GM12878 (cell line): ENCODE results near the gene HCN1. TPM values are rescaled to one million over a fixed set of nuclear protein-coding genes. Genes with fewer than 3 reads are reported as not detected.

Experiments
- ATAC-seq: fragments of 200-7000 bp; cut with Tn5 transposase; 3 replicates; pipeline ENCODE4 v1.9.1; 2020; ENCODE audit warnings: mild to moderate bottlenecking, moderate library complexity
- BruUV-seq: library from RNA; stranded (reverse); fragments of 400-500 nt; replicated peaks from 2 replicates; lab custom pipeline; 2021; lab: Mats Ljungman, UMichigan
- CTCF ChIA-PET: fragments of 300-600 bp; sonication (Branson Sonifier 250); formaldehyde crosslinking; extraction: SDS; loops from one replicate; lab custom pipeline; 2021; ENCODE audit warnings: inconsistent platforms; lab: Yijun Ruan, JAX
- POLR2A ChIA-PET: fragments of 350-600 bp; formaldehyde crosslinking; extraction: SDS; loops from one replicate; lab custom pipeline; 2021; ENCODE audit warnings: inconsistent platforms; lab: Charles Lee
- RAD21 ChIA-PET: fragments of 300-600 bp; sonication (Branson Sonifier 250); formaldehyde crosslinking; loops from one replicate; lab custom pipeline; 2023; ENCODE audit warnings: antibody characterized with exemption; ENCODE audit not compliant: unreplicated experiment; lab: Charles Lee
- SMC1A ChIA-PET: fragments of 300-600 bp; sonication (Branson Sonifier 250); formaldehyde crosslinking; loops from one replicate; lab custom pipeline; 2023; ENCODE audit not compliant: unreplicated experiment, uncharacterized antibody; lab: Charles Lee
- DNase-seq: peaks from one replicate; pipeline ENCODE4 v3.0.0-alpha.2; 2011; ENCODE audit warnings: low read depth, low spot score
- FAIRE-seq: peaks from 3 replicates; lab custom pipeline; 2011; peaks lifted over from hg19 to GRCh38; lab: Jason Lieb, UNC
- H2AFZ ChIP-seq: 2 replicates; pipeline ENCODE4 v1.6.0; 2011; ENCODE audit warnings: low read depth, low read length, control low read depth; ENCODE audit not compliant: control insufficient read depth
- H3K27ac ChIP-seq: 2 replicates; pipeline ENCODE4 v1.5.1; 2011; ENCODE audit warnings: control low read depth; ENCODE audit not compliant: control insufficient read depth, insufficient read depth
- H3K27me3 ChIP-seq, 2 experiments: replicated peaks in 1 of 2; 2 replicates each; pipeline versions ENCODE4 v1.6.0 to v1.6.1; 2011; ENCODE audit warnings: low read length in 1 of 2; ENCODE audit not compliant: control insufficient read depth in 2 of 2, insufficient read depth in 2 of 2
- H3K36me3 ChIP-seq, 2 experiments: 2 replicates each; pipeline ENCODE4 v1.5.1; 2011; ENCODE audit warnings: low read length in 1 of 2; ENCODE audit not compliant: control insufficient read depth in 2 of 2, insufficient read depth in 2 of 2
- H3K4me1 ChIP-seq: 2 replicates; pipeline ENCODE4 v1.6.1; 2011; ENCODE audit warnings: mild to moderate bottlenecking, low read length, moderate library complexity, mixed read lengths; ENCODE audit not compliant: control insufficient read depth, insufficient read depth
- H3K4me2 ChIP-seq: 2 replicates; pipeline ENCODE4 v1.6.0; 2011; ENCODE audit warnings: control low read depth; ENCODE audit not compliant: control insufficient read depth, insufficient read depth
- H3K4me3 ChIP-seq: fragments of 200-600 bp; sonication (generic); 2 replicates; pipeline ENCODE4 v1.5.1; 2016
- H3K79me2 ChIP-seq: 2 replicates; pipeline ENCODE4 v1.6.0; 2011; ENCODE audit warnings: low read length; ENCODE audit not compliant: control insufficient read depth, insufficient read depth
- H3K9ac ChIP-seq: 2 replicates; pipeline ENCODE4 v1.8.0; 2011; ENCODE audit warnings: low read length, control low read depth, mixed read lengths; ENCODE audit not compliant: control insufficient read depth, insufficient read depth
- H3K9me3 ChIP-seq: replicated peaks from 3 replicates; pipeline ENCODE4 v1.5.1; 2011; ENCODE audit warnings: mild to moderate bottlenecking, low read length; ENCODE audit not compliant: control insufficient read depth, insufficient read depth
- H4K20me1 ChIP-seq: 2 replicates; pipeline ENCODE4 v1.6.0; 2011; ENCODE audit not compliant: control insufficient read depth, insufficient read depth
- ASH2L ChIP-seq: fragments of 300-600, 200-600 bp; sonication (generic); IDR thresholded peaks from 2 replicates; pipeline ENCODE4 v1.6.1; 2017; ENCODE audit warnings: low read depth, mild to moderate bottlenecking, borderline replicate concordance
- CREB1 ChIP-seq: IDR thresholded peaks from 2 replicates; pipeline ENCODE4 v1.6.1; 2012; ENCODE audit warnings: low read depth, mild to moderate bottlenecking, inconsistent platforms
- CTCF ChIP-seq, 3 experiments: IDR thresholded peaks in 2 of 3; conservative IDR thresholded peaks in 1 of 3; 2 replicates each; pipeline ENCODE4 v1.5.1; 2011; ENCODE audit warnings: low read depth in 3 of 3, low read length in 3 of 3, mild to moderate bottlenecking in 3 of 3, control low read depth in 2 of 3, moderate library complexity in 2 of 3, inconsistent platforms in 1 of 3, mixed read lengths in 1 of 3; ENCODE audit not compliant: control insufficient read depth in 2 of 3, insufficient read depth in 1 of 3; ENCODE audit errors: extremely low read depth in 1 of 3
- ESRRA ChIP-seq: IDR thresholded peaks from 2 replicates; pipeline ENCODE4 v1.6.1; 2012; ENCODE audit warnings: mild to moderate bottlenecking, low read length, improper control_type of control experiment
- ETV6 ChIP-seq, 2 experiments: fragments of 450-650 bp in 1 of 2; IDR thresholded peaks in 1 of 2; conservative IDR thresholded peaks in 1 of 2; 2 replicates each; pipeline ENCODE4 v1.6.1; 2014; ENCODE audit warnings: antibody characterized with exemption in 1 of 2, borderline replicate concordance in 1 of 2, low read depth in 1 of 2, mild to moderate bottlenecking in 1 of 2, moderate library complexity in 1 of 2
- HDAC6 ChIP-seq: fragments of 200-600 bp; sonication (generic); IDR thresholded peaks from one replicate; pipeline ENCODE4 v1.8.0; 2017; ENCODE audit warnings: antibody characterized with exemption; ENCODE audit not compliant: unreplicated experiment
- HSF1 ChIP-seq: fragments of 150-350 bp; IDR thresholded peaks from 2 replicates; pipeline ENCODE4 v1.6.1; 2014; ENCODE audit warnings: mild to moderate bottlenecking, low read depth, low read length
- MTA2 ChIP-seq: fragments of 450-650 bp; IDR thresholded peaks from 2 replicates; pipeline ENCODE4 v1.6.1; 2016; ENCODE audit warnings: low read depth, mild to moderate bottlenecking, moderate library complexity
- NBN ChIP-seq: fragments of 450-650 bp; IDR thresholded peaks from 2 replicates; pipeline ENCODE4 v1.6.1; 2016
- NFYA ChIP-seq: IDR thresholded peaks from 2 replicates; pipeline ENCODE4 v1.6.1; 2011; ENCODE audit warnings: low read depth, mild to moderate bottlenecking, low read length, improper control_type of control experiment, borderline replicate concordance
- NR2C1 ChIP-seq: fragments of 450-650 bp; IDR thresholded peaks from 2 replicates; pipeline ENCODE4 v1.6.1; 2017; ENCODE audit warnings: antibody characterized with exemption, mild to moderate bottlenecking, moderate library complexity
- POLR2AphosphoS2 ChIP-seq: IDR thresholded peaks from 2 replicates; pipeline ENCODE4 v1.6.1; 2011; ENCODE audit warnings: low read depth, mild to moderate bottlenecking, low read length, improper control_type of control experiment, moderate library complexity
- SUZ12 ChIP-seq: fragments of 200-600 bp; sonication (generic); IDR thresholded peaks from one replicate; pipeline ENCODE4 v1.6.1; 2018; ENCODE audit warnings: antibody characterized with exemption, mild to moderate bottlenecking; ENCODE audit not compliant: unreplicated experiment
- YBX1 ChIP-seq: fragments of 450-650 bp; IDR thresholded peaks from 2 replicates; pipeline ENCODE4 v1.6.1; 2016; ENCODE audit warnings: antibody characterized with exemption
- ZBED1 ChIP-seq: IDR thresholded peaks from 2 replicates; pipeline ENCODE4 v1.6.1; 2016; ENCODE audit warnings: borderline replicate concordance
- ZNF384 ChIP-seq: IDR thresholded peaks from 2 replicates; pipeline ENCODE4 v1.6.1; 2012; ENCODE audit warnings: low read depth, mild to moderate bottlenecking, low read length, improper control_type of control experiment, borderline replicate concordance
- ZNF622 ChIP-seq: fragments of 450-650 bp; IDR thresholded peaks from 2 replicates; pipeline ENCODE4 v1.6.1; 2017; ENCODE audit warnings: mild to moderate bottlenecking, inconsistent platforms
- WGBS: methylation state at CpG from one replicate; pipeline ENCODE4 v1.1.6; 2016; ENCODE audit warnings: low lambda C conversion rate; ENCODE audit not compliant: insufficient replicate concordance, insufficient coverage; ENCODE audit errors: missing lambda C conversion rate; 5-methylcytosine and 5-hydroxymethylcytosine counted together
- in situ Hi-C: fragments of 300-500 bp; cut with MboI; formaldehyde crosslinking; loops from 9 replicates; pipeline ENCODE4 v1.14.3; 2018; ENCODE audit warnings: mixed read lengths
- intact Hi-C: fragments of 100-400 bp; cut with micrococcal nuclease; formaldehyde crosslinking; loops from one replicate; pipeline ENCODE4 v1.14.2; 2022; ENCODE audit not compliant: unreplicated experiment
- polyA plus RNA-seq, 11 experiments: library from polyadenylated mRNA; depleted of rRNA in 4 of 11; unstranded in 6 of 11; stranded (reverse) in 5 of 11; fragments of >200 nt; fragmentation: Nextera tagmentation in 4 of 11; fragmentation: Illumina TruSeq in 1 of 11; extraction: Ambion mirVana in 4 of 11; extraction: Trizol in 1 of 11; gene quantifications; 1 replicate in 1 of 11; 2 replicates in 10 of 11; pipeline versions ENCODE4 v1.2.1 to v1.2.3, GENCODE V29; 2011 to 2016; ENCODE audit warnings: inconsistent platforms in 2 of 11, missing spikeins in 2 of 11, low read depth in 1 of 11
- total RNA-seq, 4 experiments: library from RNA; depleted of rRNA in 3 of 4; stranded (reverse); fragments of >200 nt in 3 of 4; fragmentation: Illumina TruSeq in 1 of 4; extraction: Trizol in 1 of 4; gene quantifications; 2 replicates each; pipeline versions ENCODE4 v1.2.1 to v1.2.3, GENCODE V29; 2013 to 2021
- TF ChIP-seq, protein P1 (sequence below): IDR thresholded peaks from 2 replicates; pipeline ENCODE4 v1.6.1; 2011; ENCODE audit warnings: borderline replicate concordance, low read depth, mild to moderate bottlenecking, moderate library complexity, low read length; ENCODE audit not compliant: insufficient read depth, poor library complexity, severe bottlenecking
- TF ChIP-seq, protein P2 (sequence below): fragments of 450-650 bp; IDR thresholded peaks from 2 replicates; pipeline ENCODE4 v1.6.1; 2017; ENCODE audit warnings: borderline replicate concordance
- TF ChIP-seq, protein P3 (sequence below): IDR thresholded peaks from 2 replicates; pipeline ENCODE4 v1.6.1; 2012; ENCODE audit warnings: low read depth, low read length, improper control_type of control experiment

HCN1 gene
- total and polyA plus RNA-seq, 10 of the 15 experiments (the other 5 are each of a cell fraction or from before 2014, with no cell fraction given) = not detected

DNA sequence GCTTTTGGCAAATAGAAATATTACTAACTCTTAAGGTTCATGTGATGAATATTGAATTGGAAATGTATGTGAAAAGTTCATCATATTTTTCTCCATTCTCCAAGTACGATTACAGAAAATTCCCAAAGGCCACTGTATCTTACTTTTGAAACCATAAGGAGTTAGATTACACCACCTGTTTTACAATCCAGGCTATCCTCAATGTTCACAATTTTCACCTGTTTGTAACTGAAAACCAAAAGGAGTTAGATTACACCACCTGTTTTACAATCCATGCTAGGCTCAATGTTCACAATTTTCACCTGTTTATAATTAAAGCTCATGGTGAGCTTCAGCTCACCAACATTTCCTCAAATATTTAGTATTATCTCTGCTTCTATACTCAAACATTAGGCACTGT is 188.0 kb downstream of the HCN1 start:
- in situ Hi-C loops = no loop called here
- 0% methylated on average over 1 of the region's 1 CpG for WGBS
- Histone ChIP-seq H3K79me2 (no peaks in the 10 kb centered on the region), H3K4me1 (no peaks in the 10 kb centered on the region), H3K9me3 (no peaks in the 10 kb centered on the region), H3K9ac (no peak overlapping the region), H3K36me3 (no peaks in the 10 kb centered on the region), H3K27ac (no peak overlapping the region), H3K4me2 (no peak overlapping the region), H3K4me3 (no peak overlapping the region), H3K27me3 (no peaks in the 10 kb centered on the region), H4K20me1 (no peaks in the 10 kb centered on the region), H2AFZ (no peak overlapping the region)
- FAIRE-seq = no peak
- no TSS peak for BruUV-seq
- SMC1A ChIA-PET = interaction anchor here (1.1 kb wide), 1 partner anchor 39 kb away, joined by 3 read pairs; no protein-coding TSS in a partner anchor
- ATAC-seq = no peak
- POLR2A ChIA-PET = no interaction called here
- CTCF ChIA-PET = no interaction called here
- DNase-seq = no peak
- RAD21 ChIA-PET = no interaction called here
- intact Hi-C loops = no loop called here
- TF ChIP-seq YBX1 (no peak), MTA2 (no peak), NFYA (no peak), ZBED1 (no peak), ETV6 (conservative IDR thresholded peaks at IDR 0.05 in 1 of 2, IDR thresholded peaks at IDR 0.05 in 1 of 2; ENCODE audit: borderline replicate concordance in 1 of 2, low read depth in 1 of 2) (no peak), NR2C1 (no peak), ZNF622 (no peak), ASH2L (no peak), NBN (no peak), ZNF384 (no peak), HDAC6 (no peak), POLR2AphosphoS2 (no peak), HSF1 (no peak), CREB1 (no peak), SUZ12 (no peak), CTCF (IDR thresholded peaks at IDR 0.05 in 2 of 3, conservative IDR thresholded peaks at IDR 0.05 in 1 of 3; ENCODE audit: control insufficient read depth in 2 of 3, extremely low read depth in 1 of 3, insufficient read depth in 1 of 3, low read depth in 3 of 3, low read length in 3 of 3) (no peak), ESRRA (no peak)
- TF ChIP-seq, protein P1, sequence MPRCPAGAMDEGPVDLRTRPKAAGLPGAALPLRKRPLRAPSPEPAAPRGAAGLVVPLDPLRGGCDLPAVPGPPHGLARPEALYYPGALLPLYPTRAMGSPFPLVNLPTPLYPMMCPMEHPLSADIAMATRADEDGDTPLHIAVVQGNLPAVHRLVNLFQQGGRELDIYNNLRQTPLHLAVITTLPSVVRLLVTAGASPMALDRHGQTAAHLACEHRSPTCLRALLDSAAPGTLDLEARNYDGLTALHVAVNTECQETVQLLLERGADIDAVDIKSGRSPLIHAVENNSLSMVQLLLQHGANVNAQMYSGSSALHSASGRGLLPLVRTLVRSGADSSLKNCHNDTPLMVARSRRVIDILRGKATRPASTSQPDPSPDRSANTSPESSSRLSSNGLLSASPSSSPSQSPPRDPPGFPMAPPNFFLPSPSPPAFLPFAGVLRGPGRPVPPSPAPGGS = no peak
- TF ChIP-seq, protein P2, sequence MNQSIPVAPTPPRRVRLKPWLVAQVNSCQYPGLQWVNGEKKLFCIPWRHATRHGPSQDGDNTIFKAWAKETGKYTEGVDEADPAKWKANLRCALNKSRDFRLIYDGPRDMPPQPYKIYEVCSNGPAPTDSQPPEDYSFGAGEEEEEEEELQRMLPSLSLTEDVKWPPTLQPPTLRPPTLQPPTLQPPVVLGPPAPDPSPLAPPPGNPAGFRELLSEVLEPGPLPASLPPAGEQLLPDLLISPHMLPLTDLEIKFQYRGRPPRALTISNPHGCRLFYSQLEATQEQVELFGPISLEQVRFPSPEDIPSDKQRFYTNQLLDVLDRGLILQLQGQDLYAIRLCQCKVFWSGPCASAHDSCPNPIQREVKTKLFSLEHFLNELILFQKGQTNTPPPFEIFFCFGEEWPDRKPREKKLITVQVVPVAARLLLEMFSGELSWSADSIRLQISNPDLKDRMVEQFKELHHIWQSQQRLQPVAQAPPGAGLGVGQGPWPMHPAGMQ = no peak
- TF ChIP-seq, protein P3, sequence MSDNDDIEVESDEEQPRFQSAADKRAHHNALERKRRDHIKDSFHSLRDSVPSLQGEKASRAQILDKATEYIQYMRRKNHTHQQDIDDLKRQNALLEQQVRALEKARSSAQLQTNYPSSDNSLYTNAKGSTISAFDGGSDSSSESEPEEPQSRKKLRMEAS = no peak
